Measurements from ENCODE around the gene PRKCD.

PRKCD gene

DNA sequence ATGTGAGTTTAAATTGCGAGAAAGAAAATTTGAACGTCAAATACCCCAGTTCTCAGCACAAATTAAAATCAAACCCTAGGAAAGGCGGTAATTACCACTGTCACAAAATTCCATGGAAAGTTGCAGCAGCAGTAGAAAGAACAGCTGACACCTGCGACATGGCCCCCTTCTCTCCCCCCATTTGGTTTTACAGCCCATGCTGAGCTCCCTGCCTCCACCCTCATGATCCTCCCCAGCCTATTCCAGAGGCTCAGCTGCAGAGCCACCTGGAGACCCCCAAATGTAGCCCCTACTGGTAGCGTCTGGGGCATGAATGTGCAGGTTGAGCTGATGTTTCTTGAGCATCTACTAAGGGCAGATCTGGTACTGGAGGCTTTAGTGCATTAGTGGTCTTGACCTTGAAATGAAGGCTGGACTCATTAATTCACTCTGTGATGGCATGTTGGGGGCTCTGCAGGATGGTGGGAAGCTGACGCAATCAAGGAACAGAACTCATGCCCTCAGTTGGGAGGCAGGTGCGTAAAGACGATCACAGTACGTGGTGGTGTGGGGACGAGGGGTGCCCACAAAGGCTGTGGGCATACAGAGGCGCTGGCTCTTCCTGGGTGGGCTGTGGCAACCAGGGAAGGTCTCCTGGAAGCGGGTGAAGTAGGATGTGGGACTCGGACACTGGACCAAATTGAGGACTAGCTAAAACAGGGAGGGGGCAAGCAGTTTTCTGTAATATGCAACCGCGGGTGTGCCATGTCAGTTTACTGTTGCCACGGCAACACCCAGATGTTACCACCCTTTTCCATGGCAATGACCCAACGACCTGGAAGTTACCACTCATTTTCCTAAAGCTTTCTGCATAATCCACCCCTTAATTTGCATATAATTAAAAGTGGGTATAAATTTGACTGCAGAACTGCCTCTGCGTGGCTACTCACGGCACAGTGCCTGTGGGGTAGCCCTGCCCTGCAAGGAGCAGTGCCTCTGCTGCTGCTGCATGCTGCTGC, 39.8 kb downstream of the PRKCD start:
- H3K4me3 ChIP-seq (ENCODE audit: control insufficient read depth, low read depth, low read length), result no peak overlapping the region
- no peak for DNase-seq (ENCODE audit: low read depth)
- TF ChIP-seq CTCF (conservative IDR thresholded peaks at IDR 0.05; ENCODE audit: control insufficient read depth, insufficient read depth, low read depth, low read length), result no peak

DNA sequence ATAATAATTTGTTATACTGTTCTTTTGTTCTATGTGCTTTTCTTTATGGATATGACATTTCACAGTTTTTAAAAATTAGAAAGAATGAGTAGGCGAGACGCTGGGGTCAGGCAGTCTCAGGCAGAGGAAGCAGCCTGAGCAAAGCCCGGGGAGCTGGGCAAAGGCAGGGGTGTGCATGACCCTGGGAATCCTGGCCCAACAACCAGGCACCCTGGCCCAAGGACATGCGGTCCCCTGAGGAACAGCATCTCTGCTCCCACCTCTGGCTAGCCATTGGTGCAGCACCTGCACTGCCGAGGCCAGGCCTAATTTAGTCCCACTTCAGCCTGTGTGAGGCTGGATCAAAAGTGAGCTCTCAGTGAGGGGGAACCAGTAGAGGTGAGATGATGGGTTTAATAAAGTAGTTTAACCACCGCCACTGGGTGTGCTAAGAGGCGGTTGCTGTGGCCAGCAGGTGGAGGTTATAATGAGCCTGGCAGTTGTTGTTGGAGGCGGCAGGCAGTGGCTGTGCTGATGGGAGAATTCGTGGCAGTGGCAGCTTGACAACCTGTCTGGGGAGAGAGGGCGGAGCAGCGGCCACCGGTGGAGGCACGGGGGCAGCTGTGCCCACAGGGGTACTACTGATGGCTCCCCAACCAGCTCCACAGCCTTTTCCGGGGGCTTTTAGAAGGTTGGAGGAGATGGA, 41.5 kb downstream of the PRKCD start:
- H3K4me3 ChIP-seq (ENCODE audit: control insufficient read depth, low read depth, low read length), result no peak overlapping the region
- no peak for TF ChIP-seq CTCF (conservative IDR thresholded peaks at IDR 0.05; ENCODE audit: control insufficient read depth, insufficient read depth, low read depth, low read length)

GRCh38 chr3:53211706-53212702, 51.0 kb downstream of the PRKCD start:
- no peak for TF ChIP-seq CTCF (conservative IDR thresholded peaks at IDR 0.05; ENCODE audit: control insufficient read depth, insufficient read depth, low read depth, low read length)
- no peak for DNase-seq (ENCODE audit: low read depth)
- H3K4me3 ChIP-seq (ENCODE audit: control insufficient read depth, low read depth, low read length), result no peak overlapping the region

More for the DNA sequence above, 41.5 kb downstream of the PRKCD start:
- DNase-seq (ENCODE audit: low read depth), result no peak

GRCh38 chr3:53213276-53213675, 52.3 kb downstream of the PRKCD start:
- no peak for TF ChIP-seq CTCF (conservative IDR thresholded peaks at IDR 0.05; ENCODE audit: control insufficient read depth, insufficient read depth, low read depth, low read length)

GRCh38 chr3:53215816-53216215, 54.8 kb downstream of the PRKCD start:
- no peak for TF ChIP-seq CTCF (conservative IDR thresholded peaks at IDR 0.05; ENCODE audit: control insufficient read depth, insufficient read depth, low read depth, low read length)
- no peak overlapping the region for H3K4me3 ChIP-seq (ENCODE audit: control insufficient read depth, low read depth, low read length)
- DNase-seq (ENCODE audit: low read depth), result no peak

More at GRCh38 chr3:53213276-53213675, 52.3 kb downstream of the PRKCD start:
- no peak for DNase-seq (ENCODE audit: low read depth)
- H3K4me3 ChIP-seq (ENCODE audit: control insufficient read depth, low read depth, low read length), result no peak overlapping the region

DNA sequence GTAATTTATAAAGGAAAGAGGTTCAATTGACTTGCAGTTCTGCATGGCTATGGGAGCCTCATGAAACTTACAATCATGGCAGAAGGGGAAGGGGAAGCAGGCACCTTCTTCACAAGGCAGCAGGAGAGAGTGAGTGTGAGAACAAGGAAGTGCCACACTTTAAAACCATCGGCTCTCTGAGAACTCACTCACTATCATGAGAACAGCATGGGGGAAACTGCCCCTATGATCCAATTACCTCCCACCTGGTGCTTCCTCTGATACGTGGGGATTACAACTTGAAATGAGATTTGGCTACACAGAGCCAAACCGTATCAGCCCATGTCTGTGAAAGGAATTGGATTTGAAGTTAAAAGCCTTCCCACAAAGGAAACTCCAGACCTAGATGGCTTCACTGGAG, 55.7 kb downstream of the PRKCD start:
- no peak overlapping the region for H3K4me3 ChIP-seq (ENCODE audit: control insufficient read depth, low read depth, low read length)
- no peak for DNase-seq (ENCODE audit: low read depth)
- no peak for TF ChIP-seq CTCF (conservative IDR thresholded peaks at IDR 0.05; ENCODE audit: control insufficient read depth, insufficient read depth, low read depth, low read length)

All from fibroblast of mammary gland (primary cell).